ENCODE results near the gene WNT8A.

WNT8A gene

GRCh38 chr5:138091685-138092084 is 7.9 kb downstream of the WNT8A start:
- no peak for DNase-seq

DNA sequence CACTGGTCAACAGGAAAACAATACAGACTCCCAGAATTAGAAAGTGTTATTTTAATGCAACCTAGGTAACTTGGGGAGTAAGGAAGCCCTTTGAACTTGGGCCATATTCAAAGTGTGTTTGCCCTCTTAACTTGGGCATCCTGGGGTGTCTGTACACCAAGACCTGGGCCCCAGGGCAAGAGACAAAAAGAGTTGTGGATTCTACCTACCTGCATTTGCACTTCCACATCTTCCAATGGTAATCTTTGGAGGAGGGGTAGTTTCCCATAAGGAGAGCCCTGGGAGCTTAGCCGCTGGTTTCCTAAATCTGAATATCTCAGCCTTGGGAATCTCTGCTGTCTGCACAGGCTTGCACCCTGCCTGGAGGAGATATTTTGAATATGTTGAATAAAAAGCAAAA is 8.5 kb downstream of the WNT8A start:
- no peak for DNase-seq

- no peak for DNase-seq
Measured at GRCh38 chr5:138093036-138093435, 9.2 kb downstream of the WNT8A start.

DNA sequence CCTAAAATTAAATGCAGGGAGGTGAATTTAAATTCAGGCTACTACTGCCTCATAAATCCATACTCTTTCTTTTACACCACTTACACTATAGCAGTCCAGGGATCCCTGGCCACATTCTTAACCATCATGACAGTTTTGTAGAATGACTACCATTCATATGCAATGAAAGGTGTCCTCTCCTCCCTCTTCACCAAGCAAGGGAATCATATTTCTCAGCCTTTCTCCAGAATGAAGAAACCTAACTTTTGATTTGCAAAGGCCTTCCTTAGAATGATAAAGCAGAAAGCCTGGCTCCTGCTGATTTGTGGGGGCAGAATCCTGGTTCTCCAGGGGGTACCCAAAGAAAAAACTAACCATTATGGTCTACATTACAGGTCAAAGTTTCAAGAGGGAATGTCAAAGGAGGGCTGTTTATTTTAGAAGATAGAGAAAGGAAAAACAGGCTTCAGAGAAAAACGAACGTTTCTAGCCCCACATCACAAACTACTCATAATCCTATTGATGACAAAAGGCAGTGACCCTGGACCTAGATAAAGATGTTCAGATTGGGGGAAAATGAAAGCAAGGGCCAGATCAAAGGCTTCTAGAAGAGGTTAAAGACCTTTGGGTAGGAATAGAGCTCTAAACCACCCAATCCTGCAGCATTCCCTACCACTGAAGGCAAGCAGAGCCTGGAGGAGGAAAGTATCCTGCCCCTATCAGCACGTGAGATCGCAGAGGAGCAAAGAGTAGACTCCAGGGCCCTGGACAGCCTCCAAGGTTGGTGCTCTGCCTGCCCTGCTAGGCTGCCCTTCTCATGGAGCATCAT is 11.5 kb downstream of the WNT8A start:
- no peak for DNase-seq

GRCh38 chr5:138096363-138096762 is 12.5 kb downstream of the WNT8A start:
- no peak for DNase-seq

DNA sequence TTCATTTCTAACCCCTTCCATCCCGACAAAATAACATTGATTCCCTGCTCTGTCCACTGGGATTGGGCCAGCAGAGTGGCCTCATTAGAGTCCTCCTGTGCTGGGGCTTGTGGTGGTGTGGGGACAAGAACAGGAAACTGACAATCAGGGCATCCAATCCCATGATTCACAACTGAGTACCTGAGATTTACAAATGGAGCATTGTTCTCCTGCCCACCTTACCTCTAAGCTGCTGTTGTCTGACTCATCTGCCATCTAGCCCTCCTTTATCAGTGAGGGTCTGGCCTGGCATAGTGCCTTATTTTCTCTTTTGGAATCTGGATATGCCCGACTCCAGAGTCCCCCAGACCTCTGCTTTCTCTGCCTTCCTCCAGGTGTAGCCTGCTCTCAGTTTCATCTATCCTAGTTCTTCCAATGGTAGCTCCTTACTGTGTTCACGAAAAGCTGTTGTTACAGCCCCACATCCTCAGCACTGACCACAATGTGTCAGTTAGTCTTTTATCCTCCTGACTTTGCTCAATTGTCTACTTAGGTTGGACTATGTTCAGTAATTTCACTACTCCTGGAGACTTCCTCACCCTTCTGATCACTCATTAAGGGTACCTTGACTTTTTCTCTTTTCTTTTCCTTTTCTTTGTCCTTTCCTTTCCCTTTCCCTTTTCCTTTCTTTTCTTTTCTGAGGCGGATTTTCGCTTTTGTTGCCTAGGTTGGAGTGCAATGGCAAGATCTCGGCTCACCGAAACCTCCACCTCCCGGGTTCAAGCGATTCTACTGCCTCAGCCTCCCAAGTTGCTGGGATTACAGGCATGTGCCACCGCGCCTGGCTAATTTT is 13.4 kb downstream of the WNT8A start:
- DNase-seq, result no peak

DNA sequence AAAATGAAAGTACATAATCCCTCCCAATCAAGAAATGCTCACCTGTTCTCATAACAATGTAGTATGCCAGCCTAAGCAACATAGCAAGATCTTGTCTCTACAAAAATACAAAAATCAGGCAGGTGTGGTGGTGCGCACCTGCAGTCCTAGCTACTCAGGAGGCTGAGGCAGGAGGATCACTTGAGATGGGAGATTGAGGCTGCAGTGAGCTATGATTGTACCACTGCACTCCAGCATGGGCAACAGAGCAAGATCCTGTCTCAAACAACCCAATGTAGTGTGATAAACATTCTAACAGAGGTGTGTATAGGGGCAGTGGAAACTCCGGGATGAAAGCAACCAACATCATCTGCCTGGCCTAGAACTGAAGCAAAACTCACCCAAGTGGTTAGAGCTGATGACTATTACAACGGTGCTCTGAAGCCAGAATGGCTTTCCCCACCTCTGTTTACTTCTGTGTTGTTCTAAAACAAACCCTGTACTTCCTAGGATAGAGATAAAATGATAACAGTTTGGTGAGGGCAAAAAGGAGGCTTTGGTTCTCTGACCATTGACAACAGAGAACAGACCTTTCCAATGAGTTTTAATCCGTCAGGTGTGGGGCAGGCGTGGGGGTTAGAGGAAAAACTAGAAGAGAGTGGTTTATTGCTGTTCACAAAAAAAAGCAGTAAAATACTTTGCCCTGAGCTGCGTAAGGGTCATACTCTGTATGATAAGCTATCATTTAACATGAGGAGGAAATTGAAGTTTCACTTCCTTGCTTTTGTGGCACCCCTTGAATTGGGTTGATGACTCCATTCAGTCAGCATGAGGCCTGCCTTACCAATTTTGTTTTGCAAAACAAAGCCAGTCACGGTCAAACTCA is 18.9 kb downstream of the WNT8A start:
- no peak for DNase-seq

DNA sequence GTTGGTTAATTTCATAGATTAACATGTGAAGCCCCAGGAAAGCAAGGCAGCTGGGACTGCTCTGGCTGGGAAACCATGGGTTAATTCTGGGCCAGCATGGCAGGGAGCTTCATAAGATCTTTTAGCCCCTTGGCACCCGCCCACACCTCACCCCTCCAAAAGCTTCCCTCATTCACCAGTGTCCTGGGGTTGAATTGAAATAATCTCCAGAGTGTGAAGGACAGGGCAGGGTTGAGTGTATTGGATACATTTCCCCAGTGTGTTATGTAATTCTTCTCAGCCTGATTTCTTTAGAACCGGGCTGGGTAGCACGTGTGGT is 19.4 kb downstream of the WNT8A start:
- DNase-seq, result no peak

DNA sequence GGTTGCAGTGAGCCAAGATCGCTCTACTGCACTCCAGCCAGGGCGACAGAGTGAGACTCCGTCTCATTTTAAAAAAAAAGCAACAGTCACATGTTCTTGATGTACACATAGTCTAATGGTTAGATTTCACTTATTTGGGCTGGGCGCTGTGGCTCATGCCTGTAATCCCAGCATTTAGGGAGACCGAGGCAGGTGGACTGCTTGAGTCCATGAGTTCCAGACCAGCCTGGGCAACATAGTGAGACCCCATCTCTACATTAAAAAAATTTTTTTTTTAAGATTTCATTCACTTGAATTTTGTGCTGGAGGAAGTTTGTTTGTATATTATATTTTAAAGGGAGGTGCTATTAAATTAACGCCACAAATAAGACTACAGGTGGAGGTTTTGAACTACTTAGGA is 21.9 kb downstream of the WNT8A start:
- DNase-seq, result no peak

- DNase-seq, result no peak
Measured at GRCh38 chr5:138107213-138107612, 23.4 kb downstream of the WNT8A start.

DNA sequence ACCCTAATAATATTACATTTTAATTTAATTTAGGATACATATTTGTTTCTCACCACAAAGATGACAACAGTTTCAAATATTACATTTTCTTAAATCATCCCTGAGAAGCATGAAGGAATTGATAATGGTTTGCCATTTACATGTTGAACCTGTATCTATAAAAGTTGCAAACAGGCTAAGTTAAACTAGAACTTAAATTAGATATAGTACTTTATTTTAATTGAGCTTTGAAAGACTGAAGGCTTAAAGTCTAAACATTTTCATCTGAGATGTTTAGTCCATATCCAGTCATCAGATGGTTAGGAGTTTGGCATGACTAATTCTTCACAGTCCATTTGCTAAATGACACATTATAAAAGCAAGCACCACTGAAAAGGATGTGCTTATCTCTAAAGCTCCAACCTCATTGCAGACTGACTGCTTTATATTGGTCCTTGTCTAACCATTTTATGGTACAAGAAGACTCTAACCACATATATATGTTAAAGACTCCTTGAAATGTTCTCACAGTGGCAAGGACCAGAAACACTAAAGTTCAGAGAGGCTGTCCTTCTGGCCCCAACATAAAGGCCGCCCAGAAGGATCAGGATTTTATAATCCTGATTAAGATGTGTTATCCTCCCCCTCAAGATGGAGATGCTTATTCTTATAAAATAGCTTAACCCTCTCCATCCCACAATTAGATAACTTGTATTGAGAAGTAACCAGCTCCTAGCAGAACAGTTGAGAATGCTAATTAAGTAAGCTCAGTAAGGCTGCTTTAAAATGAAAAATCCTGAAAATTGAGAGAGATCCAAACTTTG is 25.8 kb downstream of the WNT8A start:
- DNase-seq, result peak; percentile 47

DNA sequence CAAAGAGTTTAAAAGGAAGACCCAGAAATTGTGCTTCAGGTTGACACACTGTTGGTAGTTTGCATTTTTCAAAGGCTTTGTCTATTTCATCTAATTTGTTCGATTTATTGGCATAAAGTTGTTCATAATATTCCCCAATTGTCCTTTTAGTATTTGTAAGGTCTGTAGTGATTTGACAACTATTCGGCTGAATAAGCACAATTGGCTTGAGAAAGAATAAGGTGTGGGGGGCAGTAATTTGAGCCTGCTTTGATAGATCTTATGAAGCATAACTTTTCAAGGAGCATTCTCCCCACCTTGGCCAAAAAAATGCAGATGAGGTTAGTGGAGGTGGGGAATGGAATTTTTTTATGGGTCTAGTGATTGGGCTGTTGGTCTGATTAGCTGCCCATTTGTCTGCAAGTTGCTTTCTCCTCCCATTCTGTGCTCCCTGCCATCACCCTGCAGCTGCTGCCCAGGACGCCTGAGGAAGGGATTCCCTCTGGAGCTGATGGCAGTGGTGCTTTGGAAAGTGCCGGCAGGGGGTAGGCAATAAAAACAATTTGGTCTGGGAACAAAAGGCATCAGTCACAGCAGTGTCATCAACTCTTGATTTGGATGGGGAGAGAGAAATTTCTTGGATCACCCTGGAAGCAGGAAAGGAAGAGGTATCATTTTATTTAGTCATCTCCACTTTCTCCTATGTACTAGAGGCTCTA is 26.6 kb downstream of the WNT8A start:
- peak; percentile 32 for DNase-seq

- DNase-seq, result no peak
Measured at GRCh38 chr5:138111181-138111580, 27.3 kb downstream of the WNT8A start.

DNA sequence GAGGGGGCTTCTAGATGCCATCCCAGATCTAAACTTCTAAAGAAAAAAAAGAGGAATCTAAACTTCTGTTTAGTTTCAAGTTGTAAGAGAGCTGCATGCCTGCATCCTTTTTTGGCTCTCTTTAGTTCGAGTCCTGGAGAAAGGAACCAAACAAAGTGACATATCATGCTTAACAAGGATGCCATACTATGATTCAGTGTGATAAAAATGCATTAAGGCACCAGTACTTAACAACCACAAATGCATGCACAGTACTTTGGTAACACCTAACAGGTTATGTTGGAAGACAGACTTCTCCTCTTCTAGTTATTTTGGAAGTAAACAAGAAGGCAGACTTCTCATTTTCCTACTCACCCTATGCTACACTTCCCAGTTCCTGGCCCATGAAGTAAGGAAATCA is 28.1 kb downstream of the WNT8A start:
- peak; percentile 61 for DNase-seq

DNA sequence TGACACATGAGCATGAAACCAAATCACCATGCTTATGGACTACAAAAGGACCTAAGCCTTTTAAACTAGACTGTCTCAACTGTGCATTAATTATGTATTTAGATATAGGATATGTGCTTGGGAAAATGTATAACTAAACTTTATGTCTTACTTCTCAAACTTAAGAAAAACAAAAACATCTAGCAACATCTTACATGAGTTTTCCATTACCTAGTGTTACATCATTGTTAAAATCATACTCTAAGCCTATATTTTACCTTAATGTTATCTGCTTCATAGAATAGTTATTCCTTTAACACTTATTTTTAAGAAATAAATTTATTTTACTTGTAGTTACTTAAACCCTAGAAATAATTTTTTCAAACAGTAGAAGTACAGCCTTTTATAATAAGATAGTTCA is 31.4 kb downstream of the WNT8A start:
- no peak for DNase-seq

- DNase-seq, result no peak
Measured at GRCh38 chr5:138128334-138128733, 44.5 kb downstream of the WNT8A start.

GRCh38 chr5:138129347-138129746 is 45.5 kb downstream of the WNT8A start:
- DNase-seq, result no peak

DNA sequence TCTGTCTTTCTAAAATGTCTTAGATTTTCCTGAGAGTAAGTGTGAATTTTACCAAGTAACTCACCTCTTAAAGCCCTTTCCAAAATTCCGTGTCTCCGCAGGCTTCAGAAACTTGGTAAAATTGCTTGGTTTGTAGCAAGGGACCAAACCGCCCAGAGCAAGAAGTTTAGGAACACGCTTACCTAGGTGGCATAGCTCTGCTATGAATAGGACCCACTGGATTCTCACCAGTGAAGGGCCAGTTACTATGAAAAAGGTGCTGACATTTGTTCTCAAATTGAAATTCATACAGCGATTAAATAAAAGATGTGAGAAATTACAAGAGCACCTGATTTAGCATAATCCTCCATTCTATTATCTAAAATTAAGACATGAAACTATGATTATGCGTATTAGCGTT is 48.7 kb downstream of the WNT8A start:
- DNase-seq, result no peak

DNA sequence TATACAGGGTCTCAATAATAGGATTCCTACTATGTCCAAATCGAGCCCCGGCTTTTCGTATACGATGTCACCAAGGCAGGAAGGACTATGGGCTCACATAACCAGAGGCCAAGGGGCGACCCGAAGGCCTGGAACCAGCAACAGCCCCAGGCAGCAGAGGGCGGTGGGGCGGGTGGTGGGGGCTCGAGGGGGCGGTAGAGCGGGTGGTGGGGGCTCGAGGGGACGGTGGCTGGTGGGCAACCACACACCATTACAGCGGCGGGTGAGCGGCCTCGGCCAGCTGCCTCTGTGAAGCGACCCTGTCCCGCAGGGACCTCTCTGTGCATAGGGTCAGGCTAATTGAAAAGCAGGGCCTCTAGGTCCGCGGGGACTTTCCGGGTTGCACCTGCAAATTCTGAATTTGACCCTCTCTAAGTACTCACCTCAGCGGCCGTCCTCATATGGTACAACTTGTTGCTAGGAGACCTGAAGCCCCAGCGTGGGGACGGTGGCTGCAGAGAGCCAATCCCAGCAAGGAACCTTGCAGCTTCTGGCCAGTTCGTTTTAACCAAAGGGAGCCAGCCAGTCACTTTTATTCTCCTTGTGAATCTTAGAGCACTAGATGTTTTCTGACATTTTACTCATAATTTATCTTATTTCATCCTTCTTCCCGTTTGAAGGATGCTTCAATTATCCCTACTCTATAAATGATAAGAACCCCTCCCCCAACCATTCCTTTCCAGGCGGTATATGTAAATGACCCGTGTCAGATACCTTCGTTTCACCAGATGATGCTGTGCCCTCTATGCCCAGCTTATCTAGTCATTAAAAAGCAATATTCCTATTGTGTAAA is 55.3 kb downstream of the WNT8A start, which contains the start of gene NME5:
NME5 (minus strand) TSS at position 480 of the 832 bp plus-strand sequence. CDS start 648 bp downstream, outside the sequence.
- DNase-seq, result peak; percentile 44

- DNase-seq, result no peak
Measured at GRCh38 chr5:138139781-138140090, 55.9 kb downstream of the WNT8A start.

GRCh38 chr5:138140268-138140667 is 56.4 kb downstream of the WNT8A start:
- DNase-seq, result no peak

Data from fibroblast of skin of back (primary cell).